Measurements from ENCODE around the gene MPC1L.

DNA sequence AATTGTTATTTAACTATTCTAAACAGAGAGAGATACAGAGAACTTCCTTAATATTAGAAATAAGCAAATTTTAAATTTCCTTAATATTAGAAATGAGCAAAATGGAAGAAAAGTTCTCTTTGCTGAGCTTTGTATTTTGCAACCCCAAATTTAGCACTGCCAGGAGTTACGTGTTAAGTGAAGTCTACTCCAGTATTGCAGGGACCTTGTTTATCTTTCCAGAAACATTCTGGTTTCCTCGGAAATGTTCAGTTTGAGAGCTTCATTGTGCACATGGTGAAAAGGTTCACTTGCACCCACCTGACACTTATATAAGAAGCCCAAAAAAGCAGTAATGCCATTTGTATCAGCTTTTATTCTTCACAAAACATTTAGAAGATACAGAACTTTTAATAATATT is 30.3 kb downstream of the MPC1L start:
- TF ChIP-seq, protein P1, sequence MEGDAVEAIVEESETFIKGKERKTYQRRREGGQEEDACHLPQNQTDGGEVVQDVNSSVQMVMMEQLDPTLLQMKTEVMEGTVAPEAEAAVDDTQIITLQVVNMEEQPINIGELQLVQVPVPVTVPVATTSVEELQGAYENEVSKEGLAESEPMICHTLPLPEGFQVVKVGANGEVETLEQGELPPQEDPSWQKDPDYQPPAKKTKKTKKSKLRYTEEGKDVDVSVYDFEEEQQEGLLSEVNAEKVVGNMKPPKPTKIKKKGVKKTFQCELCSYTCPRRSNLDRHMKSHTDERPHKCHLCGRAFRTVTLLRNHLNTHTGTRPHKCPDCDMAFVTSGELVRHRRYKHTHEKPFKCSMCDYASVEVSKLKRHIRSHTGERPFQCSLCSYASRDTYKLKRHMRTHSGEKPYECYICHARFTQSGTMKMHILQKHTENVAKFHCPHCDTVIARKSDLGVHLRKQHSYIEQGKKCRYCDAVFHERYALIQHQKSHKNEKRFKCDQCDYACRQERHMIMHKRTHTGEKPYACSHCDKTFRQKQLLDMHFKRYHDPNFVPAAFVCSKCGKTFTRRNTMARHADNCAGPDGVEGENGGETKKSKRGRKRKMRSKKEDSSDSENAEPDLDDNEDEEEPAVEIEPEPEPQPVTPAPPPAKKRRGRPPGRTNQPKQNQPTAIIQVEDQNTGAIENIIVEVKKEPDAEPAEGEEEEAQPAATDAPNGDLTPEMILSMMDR (IDR thresholded peaks at IDR 0.05), result no peak
- no peak for TF ChIP-seq POLR2A (IDR thresholded peaks at IDR 0.05)

All from breast epithelium (tissue), 3 donors.